ENCODE results near the gene EPAS1. TPM values are rescaled to one million over a fixed set of nuclear protein-coding genes. Genes with fewer than 3 reads are reported as not detected.

EPAS1 gene
- total RNA-seq, 1 experiment from 2014 or later: 55.9 TPM

DNA sequence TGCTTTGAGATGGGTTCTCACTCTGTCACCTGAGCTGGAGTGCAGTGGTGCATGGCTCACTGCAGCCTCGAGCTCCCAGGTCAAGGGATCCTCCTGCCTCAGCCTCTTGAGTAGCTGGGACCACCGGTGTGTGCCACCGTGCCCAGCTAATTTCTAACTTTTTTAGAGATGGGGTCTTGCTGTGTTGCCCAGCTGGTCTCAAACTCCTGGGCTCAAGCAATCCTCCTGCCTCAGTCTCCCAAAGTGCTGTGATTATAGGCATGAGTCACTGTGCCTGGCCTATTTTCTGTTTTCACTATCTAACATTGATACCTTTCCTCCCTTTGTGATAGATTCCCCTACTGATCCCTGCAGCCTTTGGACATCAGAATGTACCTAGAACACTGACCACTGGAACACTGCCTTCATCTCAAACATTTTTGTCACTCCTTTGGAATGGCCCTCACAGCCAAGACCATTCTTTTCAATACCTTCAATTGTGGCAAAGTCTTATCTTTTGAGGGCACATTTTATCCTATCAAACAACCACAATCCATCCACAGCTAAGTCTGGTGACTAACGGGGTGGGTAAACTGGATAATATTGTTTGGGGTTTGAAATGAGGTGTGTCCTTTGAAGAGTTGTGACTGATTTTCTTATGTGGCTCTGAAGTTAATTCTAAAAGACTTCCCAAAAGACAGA, 43.7 kb downstream of the EPAS1 start:
- no TSS peak for BruUV-seq (replicated peaks)
- POLR2A ChIA-PET: no interaction called here

More for the DNA sequence above, 43.7 kb downstream of the EPAS1 start:
- Histone ChIP-seq H3K9me2 (ENCODE audit: insufficient read depth) (no peaks in the 10 kb centered on the region), H3K4me3 (replicated peaks in 1 of 2; ENCODE audit: low read depth in 1 of 2, low read length in 2 of 2) (no peak overlapping the region), H3K9ac (ENCODE audit: low read length) (no peak overlapping the region), H3K9me3 (ENCODE audit: control insufficient read depth in 1 of 2, insufficient read depth in 1 of 2, low read depth in 1 of 2, low read length in 2 of 2) (no peaks in the 10 kb centered on the region), H3K36me3 (ENCODE audit: control insufficient read depth in 1 of 2, insufficient read depth in 2 of 2, low read length in 2 of 2) (no peaks in the 10 kb centered on the region), H3K79me2 (ENCODE audit: insufficient read depth, low read length) (peaks cover 5% of the 10 kb centered on the region; the same call in 1 of the 2 replicates), H3K27ac (ENCODE audit: low read depth, low read length) (no peak overlapping the region), H2AFZ (ENCODE audit: low read depth, low read length, poor library complexity, severe bottlenecking) (no peak overlapping the region), H3K4me1 (ENCODE audit: control insufficient read depth in 1 of 2, insufficient read depth in 2 of 2, low read length in 2 of 2) (no peaks in the 10 kb centered on the region), H4K20me1 (ENCODE audit: insufficient read depth) (no peaks in the 10 kb centered on the region), H3K27me3 (ENCODE audit: insufficient read depth, low read length) (no peaks in the 10 kb centered on the region), H3K4me2 (ENCODE audit: low read length) (no peak overlapping the region)
- ATAC-seq: no peak
- RAD21 ChIA-PET (ENCODE audit: low non-redundant PET in 1 of 2, low total read pairs in 2 of 2, uncharacterized antibody in 2 of 2, unreplicated experiment in 2 of 2): no interaction called here
- DNase-seq (ENCODE audit: low read depth, low spot score): no peak
- no peak for TF ChIP-seq TCF7L2 (IDR thresholded peaks at IDR 0.05; ENCODE audit: borderline replicate concordance, extremely low read depth, insufficient read depth, insufficient read length)
- TF ChIP-seq, protein P1, sequence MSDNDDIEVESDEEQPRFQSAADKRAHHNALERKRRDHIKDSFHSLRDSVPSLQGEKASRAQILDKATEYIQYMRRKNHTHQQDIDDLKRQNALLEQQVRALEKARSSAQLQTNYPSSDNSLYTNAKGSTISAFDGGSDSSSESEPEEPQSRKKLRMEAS (IDR thresholded peaks at IDR 0.05): no peak
- TF ChIP-seq POLR2A (IDR thresholded peaks at IDR 0.05; ENCODE audit: borderline replicate concordance, extremely low read depth, insufficient read depth, insufficient read length): no peak
- TF ChIP-seq SIN3A (IDR thresholded peaks at IDR 0.05; ENCODE audit: low read depth): no peak
- TF ChIP-seq JUND (IDR thresholded peaks at IDR 0.05): no peak
- TF ChIP-seq, protein P2, sequence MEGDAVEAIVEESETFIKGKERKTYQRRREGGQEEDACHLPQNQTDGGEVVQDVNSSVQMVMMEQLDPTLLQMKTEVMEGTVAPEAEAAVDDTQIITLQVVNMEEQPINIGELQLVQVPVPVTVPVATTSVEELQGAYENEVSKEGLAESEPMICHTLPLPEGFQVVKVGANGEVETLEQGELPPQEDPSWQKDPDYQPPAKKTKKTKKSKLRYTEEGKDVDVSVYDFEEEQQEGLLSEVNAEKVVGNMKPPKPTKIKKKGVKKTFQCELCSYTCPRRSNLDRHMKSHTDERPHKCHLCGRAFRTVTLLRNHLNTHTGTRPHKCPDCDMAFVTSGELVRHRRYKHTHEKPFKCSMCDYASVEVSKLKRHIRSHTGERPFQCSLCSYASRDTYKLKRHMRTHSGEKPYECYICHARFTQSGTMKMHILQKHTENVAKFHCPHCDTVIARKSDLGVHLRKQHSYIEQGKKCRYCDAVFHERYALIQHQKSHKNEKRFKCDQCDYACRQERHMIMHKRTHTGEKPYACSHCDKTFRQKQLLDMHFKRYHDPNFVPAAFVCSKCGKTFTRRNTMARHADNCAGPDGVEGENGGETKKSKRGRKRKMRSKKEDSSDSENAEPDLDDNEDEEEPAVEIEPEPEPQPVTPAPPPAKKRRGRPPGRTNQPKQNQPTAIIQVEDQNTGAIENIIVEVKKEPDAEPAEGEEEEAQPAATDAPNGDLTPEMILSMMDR (IDR thresholded peaks at IDR 0.05 in 2 of 3, conservative IDR thresholded peaks at IDR 0.05 in 1 of 3; ENCODE audit: borderline replicate concordance in 1 of 3, insufficient read depth in 1 of 3, low read depth in 2 of 3, low read length in 2 of 3): no peak
- no peak for TF ChIP-seq CBX3 (IDR thresholded peaks at IDR 0.05; ENCODE audit: low read depth)
- no peak for TF ChIP-seq EZH2 (IDR thresholded peaks at IDR 0.05)
- TF ChIP-seq EGR1 (IDR thresholded peaks at IDR 0.05; ENCODE audit: low read depth): no peak
- TF ChIP-seq, protein P3, sequence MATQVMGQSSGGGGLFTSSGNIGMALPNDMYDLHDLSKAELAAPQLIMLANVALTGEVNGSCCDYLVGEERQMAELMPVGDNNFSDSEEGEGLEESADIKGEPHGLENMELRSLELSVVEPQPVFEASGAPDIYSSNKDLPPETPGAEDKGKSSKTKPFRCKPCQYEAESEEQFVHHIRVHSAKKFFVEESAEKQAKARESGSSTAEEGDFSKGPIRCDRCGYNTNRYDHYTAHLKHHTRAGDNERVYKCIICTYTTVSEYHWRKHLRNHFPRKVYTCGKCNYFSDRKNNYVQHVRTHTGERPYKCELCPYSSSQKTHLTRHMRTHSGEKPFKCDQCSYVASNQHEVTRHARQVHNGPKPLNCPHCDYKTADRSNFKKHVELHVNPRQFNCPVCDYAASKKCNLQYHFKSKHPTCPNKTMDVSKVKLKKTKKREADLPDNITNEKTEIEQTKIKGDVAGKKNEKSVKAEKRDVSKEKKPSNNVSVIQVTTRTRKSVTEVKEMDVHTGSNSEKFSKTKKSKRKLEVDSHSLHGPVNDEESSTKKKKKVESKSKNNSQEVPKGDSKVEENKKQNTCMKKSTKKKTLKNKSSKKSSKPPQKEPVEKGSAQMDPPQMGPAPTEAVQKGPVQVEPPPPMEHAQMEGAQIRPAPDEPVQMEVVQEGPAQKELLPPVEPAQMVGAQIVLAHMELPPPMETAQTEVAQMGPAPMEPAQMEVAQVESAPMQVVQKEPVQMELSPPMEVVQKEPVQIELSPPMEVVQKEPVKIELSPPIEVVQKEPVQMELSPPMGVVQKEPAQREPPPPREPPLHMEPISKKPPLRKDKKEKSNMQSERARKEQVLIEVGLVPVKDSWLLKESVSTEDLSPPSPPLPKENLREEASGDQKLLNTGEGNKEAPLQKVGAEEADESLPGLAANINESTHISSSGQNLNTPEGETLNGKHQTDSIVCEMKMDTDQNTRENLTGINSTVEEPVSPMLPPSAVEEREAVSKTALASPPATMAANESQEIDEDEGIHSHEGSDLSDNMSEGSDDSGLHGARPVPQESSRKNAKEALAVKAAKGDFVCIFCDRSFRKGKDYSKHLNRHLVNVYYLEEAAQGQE (IDR thresholded peaks at IDR 0.05; ENCODE audit: low read depth): no peak
- no peak for TF ChIP-seq YY1 (IDR thresholded peaks at IDR 0.05; ENCODE audit: extremely low read depth, insufficient replicate concordance, low read depth, low read length)
- TF ChIP-seq POLR2AphosphoS5 (IDR thresholded peaks at IDR 0.05; ENCODE audit: low read depth, low read length): no peak
- TF ChIP-seq ELF1 (IDR thresholded peaks at IDR 0.05; ENCODE audit: borderline replicate concordance, low read depth): no peak
- TF ChIP-seq SRF (IDR thresholded peaks at IDR 0.05; ENCODE audit: low read depth): no peak
- TF ChIP-seq, protein P4, sequence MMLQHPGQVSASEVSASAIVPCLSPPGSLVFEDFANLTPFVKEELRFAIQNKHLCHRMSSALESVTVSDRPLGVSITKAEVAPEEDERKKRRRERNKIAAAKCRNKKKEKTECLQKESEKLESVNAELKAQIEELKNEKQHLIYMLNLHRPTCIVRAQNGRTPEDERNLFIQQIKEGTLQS (IDR thresholded peaks at IDR 0.05): no peak
- no peak for TF ChIP-seq EZH2phosphoT487 (IDR thresholded peaks at IDR 0.05; ENCODE audit: borderline replicate concordance)
- TF ChIP-seq ZFX (IDR thresholded peaks at IDR 0.05): no peak
- TF ChIP-seq, protein P5, sequence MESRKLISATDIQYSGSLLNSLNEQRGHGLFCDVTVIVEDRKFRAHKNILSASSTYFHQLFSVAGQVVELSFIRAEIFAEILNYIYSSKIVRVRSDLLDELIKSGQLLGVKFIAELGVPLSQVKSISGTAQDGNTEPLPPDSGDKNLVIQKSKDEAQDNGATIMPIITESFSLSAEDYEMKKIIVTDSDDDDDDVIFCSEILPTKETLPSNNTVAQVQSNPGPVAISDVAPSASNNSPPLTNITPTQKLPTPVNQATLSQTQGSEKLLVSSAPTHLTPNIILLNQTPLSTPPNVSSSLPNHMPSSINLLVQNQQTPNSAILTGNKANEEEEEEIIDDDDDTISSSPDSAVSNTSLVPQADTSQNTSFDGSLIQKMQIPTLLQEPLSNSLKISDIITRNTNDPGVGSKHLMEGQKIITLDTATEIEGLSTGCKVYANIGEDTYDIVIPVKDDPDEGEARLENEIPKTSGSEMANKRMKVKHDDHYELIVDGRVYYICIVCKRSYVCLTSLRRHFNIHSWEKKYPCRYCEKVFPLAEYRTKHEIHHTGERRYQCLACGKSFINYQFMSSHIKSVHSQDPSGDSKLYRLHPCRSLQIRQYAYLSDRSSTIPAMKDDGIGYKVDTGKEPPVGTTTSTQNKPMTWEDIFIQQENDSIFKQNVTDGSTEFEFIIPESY (IDR thresholded peaks at IDR 0.05; ENCODE audit: extremely low read depth, insufficient replicate concordance, low read length): no peak
- no peak for TF ChIP-seq SP1 (IDR thresholded peaks at IDR 0.05; ENCODE audit: low read depth)
- CTCF ChIA-PET: no interaction called here
- intact Hi-C loops (cut with micrococcal nuclease): no loop called here

Data from HCT116 (cell line).